Muscle layer of colon (tissue), 2 donors: Measurements from ENCODE around the gene ZMYND11.
"Not testable (repeated sequence)": the region's sequence is repeated elsewhere in the genome, so short reads cannot be mapped to it uniquely, and the experiment has no call there.

Source experiments
- H3K27ac ChIP-seq: one replicate; pipeline ENCODE4 v1.7.0; 2013; ENCODE audit warnings: low read depth, mild to moderate bottlenecking, low read length, moderate library complexity
- H3K27me3 ChIP-seq, 2 donors: one replicate each; pipeline ENCODE4 v1.7.0; 2013; ENCODE audit warnings: low read length in 2 of 2, mild to moderate bottlenecking in 2 of 2; ENCODE audit not compliant: insufficient read depth in 2 of 2, control insufficient read depth in 1 of 2
- H3K36me3 ChIP-seq: one replicate; pipeline ENCODE4 v1.7.0; 2013; ENCODE audit warnings: mild to moderate bottlenecking, low read length; ENCODE audit not compliant: insufficient read depth
- H3K4me1 ChIP-seq: one replicate; pipeline ENCODE4 v1.7.0; 2013; ENCODE audit warnings: mild to moderate bottlenecking, low read length; ENCODE audit not compliant: insufficient read depth
- H3K4me3 ChIP-seq, 2 donors: one replicate each; pipeline ENCODE4 v1.7.0; 2013; ENCODE audit warnings: low read length in 2 of 2, low read depth in 1 of 2, mild to moderate bottlenecking in 1 of 2, moderate library complexity in 1 of 2
- H3K9ac ChIP-seq: one replicate; pipeline ENCODE4 v1.7.0; 2013; ENCODE audit warnings: low read length
- H3K9me3 ChIP-seq: one replicate; pipeline ENCODE4 v1.7.0; 2013; ENCODE audit warnings: mild to moderate bottlenecking, low read length
- donor health status: abdominal sarcoma.
- donor health status: Adenocarcinoma of cecum.

Gene ZMYND11

GRCh38 chr10:251982-252582 is 116.8 kb downstream of the ZMYND11 start:
- H3K9me3 ChIP-seq = no peaks in the 10 kb centered on the region
- no peaks in the 10 kb centered on the region for H3K27me3 ChIP-seq
- no peak overlapping the region for H3K4me3 ChIP-seq
- H3K27ac ChIP-seq = no peak overlapping the region
- peaks cover 57% of the 10 kb centered on the region for H3K36me3 ChIP-seq
- no peak overlapping the region for H3K9ac ChIP-seq
- no peaks in the 10 kb centered on the region for H3K4me1 ChIP-seq

GRCh38 chr10:260819-261429 is 125.7 kb downstream of the ZMYND11 start:
- H3K27ac ChIP-seq = no peak overlapping the region
- H3K4me1 ChIP-seq = no peaks in the 10 kb centered on the region

DNA sequence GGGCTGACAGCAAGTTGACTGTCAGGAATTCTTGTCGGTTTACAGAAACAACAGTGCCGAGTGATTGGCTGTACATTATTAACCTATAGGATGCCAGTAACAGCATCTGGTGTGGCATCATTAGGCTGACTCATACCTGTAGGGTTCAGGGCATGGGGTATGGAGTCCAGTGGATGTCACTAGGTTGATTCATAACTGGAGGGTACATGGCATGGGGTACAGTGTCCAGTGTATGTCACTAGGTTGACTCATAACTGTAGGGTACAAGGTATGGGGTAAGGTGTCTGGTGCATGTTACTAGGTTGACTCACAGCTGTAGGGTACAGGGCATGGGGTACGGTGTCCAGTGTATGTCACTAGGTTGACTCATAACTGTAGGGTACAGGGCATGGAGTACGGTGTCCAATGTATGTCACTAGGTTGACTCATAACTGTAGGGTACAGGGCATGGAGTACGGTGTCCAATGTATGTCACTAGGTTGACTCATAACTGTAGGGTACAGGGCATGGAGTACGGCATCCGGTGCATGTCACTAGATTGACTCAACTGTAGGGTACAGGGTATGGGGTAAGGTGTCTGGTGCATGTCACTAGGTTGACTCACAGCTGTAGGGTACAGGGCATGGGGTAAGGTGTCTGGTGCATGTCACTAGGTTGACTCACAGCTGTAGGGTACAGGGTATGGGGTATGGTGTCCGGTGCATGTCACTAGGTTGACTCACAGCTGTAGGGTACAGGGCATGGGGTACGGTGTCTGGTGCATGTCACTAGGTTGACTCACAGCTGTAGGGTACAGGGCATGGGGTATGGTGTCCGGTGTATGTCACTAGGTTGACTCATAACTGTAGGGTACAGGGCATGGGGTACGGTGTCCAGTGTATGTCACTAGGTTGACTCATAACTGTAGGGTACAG is 129.2 kb downstream of the ZMYND11 start:
- not testable (repeated sequence) for H3K4me3 ChIP-seq, H3K9me3 ChIP-seq, H3K27ac ChIP-seq, H3K9ac ChIP-seq, H3K4me1 ChIP-seq, H3K27me3 ChIP-seq, H3K36me3 ChIP-seq

More at GRCh38 chr10:260819-261429, 125.7 kb downstream of the ZMYND11 start:
- Histone ChIP-seq H3K36me3 (peaks cover 4% of the 10 kb centered on the region), H3K9ac (no peak overlapping the region), H3K27me3 (no peaks in the 10 kb centered on the region), H3K9me3 (no peaks in the 10 kb centered on the region), H3K4me3 (no peak overlapping the region)

DNA sequence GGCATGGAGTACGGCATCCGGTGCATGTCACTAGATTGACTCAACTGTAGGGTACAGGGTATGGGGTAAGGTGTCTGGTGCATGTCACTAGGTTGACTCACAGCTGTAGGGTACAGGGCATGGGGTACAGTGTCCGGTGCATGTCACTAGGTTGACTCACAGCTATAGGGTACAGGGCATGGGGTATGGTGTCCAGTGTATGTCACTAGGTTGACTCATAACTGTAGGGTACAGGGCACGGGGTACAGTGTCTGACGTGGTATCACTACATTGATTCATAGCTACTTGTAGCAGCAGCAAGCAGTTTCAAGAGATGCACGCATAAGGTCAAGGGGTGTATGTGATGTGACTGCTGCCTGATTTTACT is 129.8 kb downstream of the ZMYND11 start:
- not testable (repeated sequence) for H3K27me3 ChIP-seq, H3K4me3 ChIP-seq, H3K9ac ChIP-seq

DNA sequence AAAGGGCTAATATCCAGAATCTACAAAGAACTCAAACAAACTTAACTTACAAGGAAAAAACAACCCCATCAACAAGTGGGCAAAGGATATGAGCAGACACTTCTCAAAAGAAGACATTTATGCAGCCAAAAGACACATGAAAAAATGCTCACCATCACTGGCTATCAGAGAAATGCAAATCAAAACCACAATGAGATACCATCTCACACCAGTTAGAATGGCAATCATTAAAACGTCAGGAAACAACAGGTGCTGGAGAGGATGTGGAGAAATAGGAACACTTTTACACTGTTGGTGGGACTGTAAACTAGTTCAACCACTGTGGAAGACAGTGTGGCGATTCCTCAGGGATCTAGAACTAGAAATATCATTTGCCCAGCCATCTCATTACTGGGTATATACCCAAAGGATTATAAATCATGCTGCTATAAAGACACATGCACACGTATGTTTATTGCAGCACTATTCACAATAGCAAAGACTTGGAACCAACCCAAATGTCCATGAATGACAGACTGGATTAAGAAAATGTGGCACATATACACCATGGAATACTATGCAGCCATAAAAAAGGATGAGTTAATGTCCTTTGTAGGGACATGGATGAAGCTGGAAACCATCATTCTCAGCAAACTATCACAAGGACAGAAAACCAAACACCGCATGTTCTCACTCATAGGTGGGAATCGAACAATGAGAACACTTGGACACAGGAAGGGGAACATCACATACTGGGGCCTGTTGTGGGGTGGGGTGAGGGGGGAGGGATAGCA is 130.7 kb downstream of the ZMYND11 start:
- H3K36me3 ChIP-seq, H3K27ac ChIP-seq, H3K27me3 ChIP-seq, H3K9me3 ChIP-seq, H3K4me3 ChIP-seq, H3K9ac ChIP-seq, H3K4me1 ChIP-seq: not testable (repeated sequence)

More for the DNA sequence above, 129.8 kb downstream of the ZMYND11 start:
- H3K9me3 ChIP-seq, H3K4me1 ChIP-seq, H3K36me3 ChIP-seq, H3K27ac ChIP-seq: not testable (repeated sequence)

- H3K9me3 ChIP-seq = no peaks in the 10 kb centered on the region
- H3K4me1 ChIP-seq = no peaks in the 10 kb centered on the region
- H3K4me3 ChIP-seq = no peak overlapping the region
- H3K27me3 ChIP-seq = no peaks in the 10 kb centered on the region
- no peaks in the 10 kb centered on the region for H3K36me3 ChIP-seq
- H3K27ac ChIP-seq = no peak overlapping the region
- H3K9ac ChIP-seq = no peak overlapping the region
Measured at GRCh38 chr10:266974-267425, 131.7 kb downstream of the ZMYND11 start.

GRCh38 chr10:267705-268104 is 132.4 kb downstream of the ZMYND11 start:
- H3K4me3 ChIP-seq = no peak overlapping the region
- no peaks in the 10 kb centered on the region for H3K9me3 ChIP-seq
- H3K4me1 ChIP-seq = no peaks in the 10 kb centered on the region
- H3K36me3 ChIP-seq = no peaks in the 10 kb centered on the region
- no peaks in the 10 kb centered on the region for H3K27me3 ChIP-seq
- no peak overlapping the region for H3K27ac ChIP-seq
- no peak overlapping the region for H3K9ac ChIP-seq

GRCh38 chr10:269440-270074 is 134.3 kb downstream of the ZMYND11 start:
- H3K9ac ChIP-seq = no peak overlapping the region
- no peak overlapping the region for H3K4me3 ChIP-seq
- H3K27ac ChIP-seq = no peak overlapping the region
- no peaks in the 10 kb centered on the region for H3K27me3 ChIP-seq
- H3K4me1 ChIP-seq = no peaks in the 10 kb centered on the region
- H3K36me3 ChIP-seq = no peaks in the 10 kb centered on the region
- no peaks in the 10 kb centered on the region for H3K9me3 ChIP-seq

DNA sequence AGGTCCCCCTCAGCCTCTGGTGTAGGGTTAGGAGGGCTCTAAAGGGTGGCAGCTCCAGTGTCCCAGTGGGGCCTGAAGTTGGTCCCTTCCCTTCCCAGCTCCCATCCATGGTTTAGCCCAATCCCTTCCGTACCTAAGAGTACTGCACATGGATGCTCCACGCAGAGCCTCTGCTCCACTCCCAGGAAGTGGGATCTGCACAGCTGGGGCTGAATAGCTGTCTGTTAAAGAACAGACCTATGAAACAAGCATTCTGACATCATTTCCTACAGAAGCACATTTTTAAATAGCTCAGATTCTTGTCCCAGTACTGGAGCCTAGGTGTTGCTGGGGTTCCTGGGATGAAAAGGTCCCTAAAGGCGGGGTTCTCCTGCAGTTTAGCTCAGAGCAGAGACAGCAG is 135.9 kb downstream of the ZMYND11 start:
- no peak overlapping the region for H3K27ac ChIP-seq
- no peak overlapping the region for H3K4me3 ChIP-seq

GRCh38 chr10:271722-272121 is 136.5 kb downstream of the ZMYND11 start:
- H3K36me3 ChIP-seq = peaks cover 2% of the 10 kb centered on the region
- H3K27ac ChIP-seq = no peak overlapping the region
- no peaks in the 10 kb centered on the region for H3K9me3 ChIP-seq
- H3K27me3 ChIP-seq = no peaks in the 10 kb centered on the region
- no peaks in the 10 kb centered on the region for H3K4me1 ChIP-seq
- no peak overlapping the region for H3K9ac ChIP-seq
- H3K4me3 ChIP-seq = no peak overlapping the region

More for the DNA sequence above, 135.9 kb downstream of the ZMYND11 start:
- no peaks in the 10 kb centered on the region for H3K36me3 ChIP-seq
- H3K27me3 ChIP-seq = no peaks in the 10 kb centered on the region
- H3K9ac ChIP-seq = no peak overlapping the region
- no peaks in the 10 kb centered on the region for H3K9me3 ChIP-seq
- no peaks in the 10 kb centered on the region for H3K4me1 ChIP-seq

GRCh38 chr10:273088-273487 is 137.8 kb downstream of the ZMYND11 start:
- Histone ChIP-seq H3K4me1 (no peaks in the 10 kb centered on the region), H3K36me3 (peaks cover 15% of the 10 kb centered on the region), H3K9me3 (no peaks in the 10 kb centered on the region), H3K9ac (no peak overlapping the region), H3K27ac (no peak overlapping the region), H3K27me3 (no peaks in the 10 kb centered on the region), H3K4me3 (no peak overlapping the region)
